B cell (primary cell): Measurements from ENCODE around the gene FRMD4A. TPM values are rescaled to one million over a fixed set of nuclear protein-coding genes. Genes with fewer than 3 reads are reported as not detected.
"Not testable (repeated sequence)": the region's sequence is repeated elsewhere in the genome, so short reads cannot be mapped to it uniquely, and the experiment has no call there.

Experiments
- ATAC-seq: fragments of 200-7000 bp; cut with Tn5 transposase; one replicate; pipeline ENCODE4 v1.10.0; 2021; ENCODE audit warnings: low read depth, mild to moderate bottlenecking, moderate number of reproducible peaks, moderate library complexity
- CTCF ChIA-PET: fragments of 350-600 bp; sonication (Branson Sonifier 250); formaldehyde crosslinking; loops from one replicate; lab custom pipeline; 2021; ENCODE audit warnings: antibody characterized with exemption, inconsistent platforms; lab: Charles Lee
- POLR2A ChIA-PET: fragments of 350-600 bp; sonication (Branson Sonifier 250); formaldehyde crosslinking; loops from one replicate; lab custom pipeline; 2021; ENCODE audit warnings: antibody characterized with exemption; lab: Charles Lee
- DNase-seq: peaks from one replicate; pipeline ENCODE4 v3.0.0; 2013
- H2AFZ ChIP-seq: 2 replicates; pipeline ENCODE4 v1.6.1; 2012; ENCODE audit warnings: mild to moderate bottlenecking, low read depth, low read length; ENCODE audit not compliant: insufficient read depth, poor library complexity, severe bottlenecking
- H3K27ac ChIP-seq, 2 donors: 1 replicate in 1 of 2; 2 replicates in 1 of 2; pipeline ENCODE4 v1.5.1; 2012 to 2013; ENCODE audit warnings: low read length in 2 of 2, mild to moderate bottlenecking in 2 of 2, moderate library complexity in 1 of 2
- H3K27me3 ChIP-seq, 4 experiments: fragments of 200-600 bp in 1 of 4; sonication (generic) in 1 of 4; replicated peaks in 1 of 4; 1 replicate in 2 of 4; 2 replicates in 2 of 4; pipeline versions ENCODE4 v1.6.1 to v1.7.0; 2013 to 2016; ENCODE audit warnings: low read length in 3 of 4, mild to moderate bottlenecking in 2 of 4, mixed read lengths in 1 of 4, moderate library complexity in 1 of 4; ENCODE audit not compliant: insufficient read depth in 4 of 4, control insufficient read depth in 3 of 4; ENCODE audit errors: control extremely low read depth in 1 of 4
- H3K36me3 ChIP-seq, 2 experiments: replicated peaks in 1 of 2; 1 replicate in 1 of 2; 2 replicates in 1 of 2; pipeline versions ENCODE4 v1.6.1 to v1.7.1; 2013; ENCODE audit warnings: low read length in 1 of 2; ENCODE audit not compliant: insufficient read depth in 2 of 2, control insufficient read depth in 1 of 2; ENCODE audit errors: control extremely low read depth in 1 of 2, extremely low read depth in 1 of 2
- H3K4me1 ChIP-seq, 2 donors: fragments of 200-600 bp in 1 of 2; sonication (generic) in 1 of 2; 1 replicate in 1 of 2; 2 replicates in 1 of 2; pipeline versions ENCODE4 v1.5.1 to v1.6.1; 2013 to 2017; ENCODE audit warnings: low read length in 2 of 2; ENCODE audit not compliant: control insufficient read depth in 2 of 2, insufficient read depth in 2 of 2
- H3K4me2 ChIP-seq: replicated peaks from 2 replicates; pipeline ENCODE3; 2012; ENCODE audit warnings: mild to moderate bottlenecking, low read depth, low read length; ENCODE audit not compliant: poor library complexity, severe bottlenecking
- H3K4me3 ChIP-seq, 5 experiments: fragments of 200-600 bp in 1 of 5; sonication (generic) in 1 of 5; 1 replicate in 3 of 5; 2 replicates in 2 of 5; pipeline versions ENCODE4 v1.5.1 to v1.7.0; 2011 to 2016; ENCODE audit warnings: low read length in 4 of 5, mild to moderate bottlenecking in 4 of 5, low read depth in 2 of 5, control low read depth in 1 of 5, moderate library complexity in 1 of 5; ENCODE audit not compliant: insufficient read depth in 1 of 5; ENCODE audit errors: control extremely low read depth in 1 of 5, extremely low read depth in 1 of 5
- H3K79me2 ChIP-seq: fragments of 200-600 bp; sonication (generic); one replicate; pipeline ENCODE4 v1.6.0; 2016; ENCODE audit warnings: low read length; ENCODE audit not compliant: control insufficient read depth, insufficient read depth
- H3K9ac ChIP-seq: fragments of 200-600 bp; sonication (generic); 2 replicates; pipeline ENCODE4 v1.6.1; 2017; ENCODE audit warnings: mild to moderate bottlenecking, low read length, moderate library complexity
- H3K9me3 ChIP-seq, 3 donors: one replicate each; pipeline versions ENCODE4 v1.6.1 to v1.7.1; 2013; ENCODE audit warnings: low read length in 2 of 3; ENCODE audit not compliant: control insufficient read depth in 2 of 3, insufficient read depth in 1 of 3; ENCODE audit errors: control extremely low read depth in 1 of 3
- H4K20me1 ChIP-seq: 2 replicates; pipeline ENCODE4 v1.6.0; 2012; ENCODE audit warnings: mild to moderate bottlenecking, low read length; ENCODE audit not compliant: insufficient read depth, control insufficient read depth, poor library complexity, severe bottlenecking
- H3K27ac Mint-ChIP-seq: one replicate; pipeline ENCODE4 v1.8.0; 2021; ENCODE audit warnings: mixed read lengths
- H3K27me3 Mint-ChIP-seq: one replicate; pipeline ENCODE4 v1.8.0; 2021; ENCODE audit warnings: mixed read lengths
- H3K4me1 Mint-ChIP-seq: one replicate; pipeline ENCODE4 v1.8.0; 2021; ENCODE audit warnings: mixed read lengths
- H3K4me3 Mint-ChIP-seq: one replicate; pipeline ENCODE4 v1.8.0; 2021; ENCODE audit warnings: mixed read lengths
- H3K9me3 Mint-ChIP-seq: one replicate; pipeline ENCODE4 v1.8.0; 2022; ENCODE audit warnings: mixed read lengths; ENCODE audit not compliant: insufficient read depth
- EZH2 ChIP-seq: IDR thresholded peaks from 2 replicates; pipeline ENCODE4 v1.6.1; 2012; ENCODE audit warnings: borderline replicate concordance, low read depth, mild to moderate bottlenecking, moderate library complexity, low read length; ENCODE audit not compliant: insufficient read depth, poor library complexity, severe bottlenecking
- WGBS: methylation state at CpG from one replicate; pipeline ENCODE4 v1.1.5; 2013; ENCODE audit warnings: missing lambda C conversion rate; ENCODE audit not compliant: insufficient coverage; 5-methylcytosine and 5-hydroxymethylcytosine counted together
- intact Hi-C: fragments of 100-400 bp; cut with micrococcal nuclease; formaldehyde crosslinking; loops from one replicate; pipeline ENCODE4 v1.10.0; 2022
- polyA plus RNA-seq: library from polyadenylated mRNA; depleted of rRNA; stranded (reverse); fragments of >200 nt; gene quantifications from 2 replicates; pipeline ENCODE4 v1.2.3, GENCODE V29; 2012
- total RNA-seq, 2 donors: library from RNA; stranded (reverse); fragments of 120-200 nt in 1 of 2; gene quantifications; 1 replicate in 1 of 2; 2 replicates in 1 of 2; pipeline versions ENCODE4 v1.2.3 to v1.2.4, GENCODE V29; 2013 to 2022
- TF ChIP-seq, protein P1 (sequence below): fragments of 200-600 bp; IDR thresholded peaks from one replicate; pipeline ENCODE4 v1.8.0; 2022; ENCODE audit warnings: antibody characterized with exemption, mild to moderate bottlenecking

The FRMD4A gene
- total and polyA plus RNA-seq, 2 donors (not counting 1 experiment from before 2014, with no cell fraction given): 0.76 to 3.4 TPM

DNA sequence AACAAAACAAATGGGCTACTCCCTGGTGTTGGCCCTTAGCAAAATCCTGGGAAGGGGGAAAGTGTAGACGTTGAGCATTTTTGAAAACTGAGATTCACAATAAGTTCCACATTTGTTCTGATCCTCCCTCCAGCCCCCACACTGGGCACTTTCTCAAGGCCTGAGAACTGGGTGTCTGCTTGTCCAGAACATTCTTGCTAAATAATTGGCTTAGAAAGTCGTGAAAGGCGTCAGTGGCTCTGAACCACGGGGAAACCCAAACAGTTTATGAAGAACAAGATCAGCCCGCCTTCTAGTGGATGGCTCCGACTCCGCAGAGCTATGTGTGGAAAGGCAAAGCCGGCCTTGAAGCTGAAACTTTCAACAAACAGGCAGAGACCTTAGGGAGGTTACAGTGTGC, 373.9 kb downstream of the FRMD4A start:
- no peak for DNase-seq
- no peak overlapping the region for H2AFZ ChIP-seq
- H3K27me3 Mint-ChIP-seq: peaks cover 26% of the 10 kb centered on the region
- no peaks in the 10 kb centered on the region for H4K20me1 ChIP-seq
- no peaks in the 10 kb centered on the region for H3K4me1 ChIP-seq
- no peak overlapping the region for H3K4me2 ChIP-seq
- ChIA-PET CTCF (no interaction called here), POLR2A (no interaction called here)
- no peaks in the 10 kb centered on the region for H3K4me1 Mint-ChIP-seq
- H3K4me3 ChIP-seq: no peak overlapping the region
- WGBS: 84% methylated on average over 5 of the region's 8 CpGs
- TF ChIP-seq, protein P1, sequence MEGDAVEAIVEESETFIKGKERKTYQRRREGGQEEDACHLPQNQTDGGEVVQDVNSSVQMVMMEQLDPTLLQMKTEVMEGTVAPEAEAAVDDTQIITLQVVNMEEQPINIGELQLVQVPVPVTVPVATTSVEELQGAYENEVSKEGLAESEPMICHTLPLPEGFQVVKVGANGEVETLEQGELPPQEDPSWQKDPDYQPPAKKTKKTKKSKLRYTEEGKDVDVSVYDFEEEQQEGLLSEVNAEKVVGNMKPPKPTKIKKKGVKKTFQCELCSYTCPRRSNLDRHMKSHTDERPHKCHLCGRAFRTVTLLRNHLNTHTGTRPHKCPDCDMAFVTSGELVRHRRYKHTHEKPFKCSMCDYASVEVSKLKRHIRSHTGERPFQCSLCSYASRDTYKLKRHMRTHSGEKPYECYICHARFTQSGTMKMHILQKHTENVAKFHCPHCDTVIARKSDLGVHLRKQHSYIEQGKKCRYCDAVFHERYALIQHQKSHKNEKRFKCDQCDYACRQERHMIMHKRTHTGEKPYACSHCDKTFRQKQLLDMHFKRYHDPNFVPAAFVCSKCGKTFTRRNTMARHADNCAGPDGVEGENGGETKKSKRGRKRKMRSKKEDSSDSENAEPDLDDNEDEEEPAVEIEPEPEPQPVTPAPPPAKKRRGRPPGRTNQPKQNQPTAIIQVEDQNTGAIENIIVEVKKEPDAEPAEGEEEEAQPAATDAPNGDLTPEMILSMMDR: no peak
- TF ChIP-seq EZH2: no peak
- ATAC-seq: no peak
- H3K9me3 Mint-ChIP-seq: peaks cover 3% of the 10 kb centered on the region
- no peak overlapping the region for H3K9ac ChIP-seq
- H3K4me3 Mint-ChIP-seq: no peak overlapping the region
- H3K27me3 ChIP-seq: peaks cover 0 to 12% (median 4%) of the 10 kb centered on the region in 4 experiments
- no peaks in the 10 kb centered on the region for H3K79me2 ChIP-seq
- peaks cover 0 to 6% (median 0%) of the 10 kb centered on the region in 3 donors for H3K9me3 ChIP-seq
- H3K27ac ChIP-seq: no peak overlapping the region
- intact Hi-C loops: no loop called here
- H3K27ac Mint-ChIP-seq: no peak overlapping the region
- H3K36me3 ChIP-seq: no peaks in the 10 kb centered on the region

DNA sequence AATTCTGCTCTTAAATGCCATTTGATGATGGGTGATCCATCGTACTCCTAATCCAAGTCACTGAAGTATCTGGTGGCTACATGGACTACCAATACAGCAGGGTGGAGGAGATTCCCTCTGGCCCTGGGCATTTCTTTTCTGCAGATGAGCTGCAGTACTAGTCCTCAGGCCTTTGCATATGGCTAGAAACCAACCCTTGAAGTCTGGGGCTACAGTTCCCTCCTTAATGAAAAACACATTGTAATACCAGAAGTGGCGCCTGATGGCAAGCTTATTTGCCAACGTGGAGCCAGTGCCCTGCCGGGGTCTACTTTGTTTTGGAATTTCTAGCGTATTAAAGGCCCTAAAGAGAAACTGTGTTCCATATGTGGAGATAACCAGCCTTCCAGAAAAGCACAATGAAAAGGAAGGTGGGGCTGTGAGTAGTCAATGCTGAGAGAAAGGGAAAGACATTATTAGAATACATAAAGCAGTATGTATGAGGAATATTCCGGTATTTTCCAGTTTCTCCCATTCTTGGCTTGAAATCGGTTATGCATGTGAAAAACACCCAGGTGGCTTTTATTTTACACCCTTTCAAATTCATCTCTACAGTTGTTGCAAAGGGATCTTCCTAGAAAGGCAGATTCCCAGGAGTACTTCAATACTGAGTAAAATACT, 375.2 kb downstream of the FRMD4A start:
- 43% methylated on average over 2 of the region's 7 CpGs for WGBS
- Mint-ChIP-seq H3K27me3 (peaks cover 18% of the 10 kb centered on the region), H3K4me3 (no peak overlapping the region), H3K27ac (no peak overlapping the region), H3K9me3 (peaks cover 3% of the 10 kb centered on the region), H3K4me1 (no peaks in the 10 kb centered on the region)
- TF ChIP-seq, protein P1: no peak
- no peak for TF ChIP-seq EZH2
- no peak overlapping the region for H3K4me2 ChIP-seq
- H3K9ac ChIP-seq: no peak overlapping the region
- no peaks in the 10 kb centered on the region for H3K79me2 ChIP-seq
- H3K4me1 ChIP-seq: no peaks in the 10 kb centered on the region
- intact Hi-C loops: no loop called here
- H3K4me3 ChIP-seq: no peak overlapping the region
- H3K36me3 ChIP-seq: no peaks in the 10 kb centered on the region
- no peak overlapping the region for H2AFZ ChIP-seq
- H3K9me3 ChIP-seq: peaks cover 0 to 6% (median 0%) of the 10 kb centered on the region in 3 donors
- no peak overlapping the region for H3K27ac ChIP-seq
- no peaks in the 10 kb centered on the region for H4K20me1 ChIP-seq
- ChIA-PET POLR2A (no interaction called here), CTCF (no interaction called here)
- DNase-seq (no peak), ATAC-seq (no peak)
- H3K27me3 ChIP-seq: peaks cover 0 to 9% (median 3%) of the 10 kb centered on the region in 4 experiments

DNA sequence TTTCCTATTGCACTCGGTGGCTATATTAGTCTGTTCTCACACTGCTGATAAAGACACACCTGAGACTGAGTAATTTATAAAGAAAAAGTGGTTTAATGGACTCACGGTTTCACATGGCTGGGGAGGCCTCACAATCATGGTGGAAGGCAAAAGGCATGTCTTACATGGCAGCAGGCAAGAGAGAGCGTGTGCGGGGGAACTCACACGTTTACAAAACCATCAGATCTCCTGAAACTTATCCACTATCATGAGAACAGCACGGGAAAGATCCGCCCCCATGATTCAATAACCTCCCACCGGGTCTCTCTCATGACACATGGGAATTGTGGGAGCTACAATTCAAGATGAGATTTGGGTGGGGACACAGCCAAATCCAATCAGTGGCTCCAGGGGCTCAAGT, 376.5 kb downstream of the FRMD4A start:
- ATAC-seq, H3K4me1 Mint-ChIP-seq, H3K27ac Mint-ChIP-seq, H3K9me3 ChIP-seq, H3K27ac ChIP-seq, H3K9me3 Mint-ChIP-seq, H4K20me1 ChIP-seq, H3K4me2 ChIP-seq, H2AFZ ChIP-seq, H3K4me3 Mint-ChIP-seq, POLR2A ChIA-PET, H3K9ac ChIP-seq, H3K4me3 ChIP-seq, H3K4me1 ChIP-seq, CTCF ChIA-PET, H3K36me3 ChIP-seq, H3K27me3 ChIP-seq, DNase-seq, H3K79me2 ChIP-seq, intact Hi-C loops: not testable (repeated sequence)
- peaks cover 16% of the 10 kb centered on the region for H3K27me3 Mint-ChIP-seq
- WGBS: no CpG with 5 or more reads among the region's 8 CpGs
